Measurements from ENCODE around the gene TUSC2. TPM values are rescaled to one million over a fixed set of nuclear protein-coding genes. Genes with fewer than 3 reads are reported as not detected.

The TUSC2 gene, protein sequence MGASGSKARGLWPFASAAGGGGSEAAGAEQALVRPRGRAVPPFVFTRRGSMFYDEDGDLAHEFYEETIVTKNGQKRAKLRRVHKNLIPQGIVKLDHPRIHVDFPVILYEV
- polyA plus RNA-seq (2013, experiment 1 of 2; ENCODE audit: insufficient read length): 21.7 TPM
- polyA plus RNA-seq (2013, experiment 2 of 2; ENCODE audit: insufficient read length): 15.2 TPM

DNA sequence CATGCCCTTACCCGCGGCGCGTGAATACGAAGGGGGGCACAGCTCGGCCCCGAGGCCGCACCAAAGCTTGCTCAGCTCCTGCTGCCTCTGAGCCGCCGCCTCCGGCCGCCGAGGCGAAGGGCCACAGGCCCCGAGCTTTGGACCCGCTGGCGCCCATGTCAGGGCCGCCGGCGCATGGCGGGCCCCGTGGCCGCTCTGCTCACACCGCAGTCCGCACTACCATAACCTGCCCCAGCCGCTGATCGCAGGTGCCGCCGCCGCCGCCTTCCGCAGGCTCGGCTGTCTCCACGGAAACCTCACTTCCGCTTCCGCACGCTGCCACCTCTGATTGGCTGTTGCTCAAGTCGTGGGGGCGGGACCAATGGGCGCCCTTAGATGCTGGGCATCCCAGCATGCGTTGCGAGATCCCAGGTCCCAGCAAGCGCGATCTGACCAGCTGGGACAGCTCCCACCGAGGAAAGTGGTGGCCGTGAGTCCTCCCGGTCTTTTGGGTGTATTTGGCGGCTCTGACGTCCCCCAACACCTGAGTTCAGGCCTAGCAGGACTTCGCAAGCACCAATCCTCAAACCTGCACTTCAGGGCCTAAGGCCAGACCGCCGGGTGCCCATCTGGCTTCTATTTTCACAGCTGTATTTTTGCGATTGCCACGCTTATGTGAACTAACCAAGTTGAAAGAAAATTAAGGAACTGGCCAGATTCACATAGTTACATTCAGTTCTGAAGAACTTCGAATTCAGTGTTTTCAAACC, at the start of gene TUSC2:
TSS of gene TUSC2 (minus strand) at position 281 of the 749 bp plus-strand sequence. CDS start at position 157, 124 bp downstream.
- peak; percentile 96 for DNase-seq

DNA sequence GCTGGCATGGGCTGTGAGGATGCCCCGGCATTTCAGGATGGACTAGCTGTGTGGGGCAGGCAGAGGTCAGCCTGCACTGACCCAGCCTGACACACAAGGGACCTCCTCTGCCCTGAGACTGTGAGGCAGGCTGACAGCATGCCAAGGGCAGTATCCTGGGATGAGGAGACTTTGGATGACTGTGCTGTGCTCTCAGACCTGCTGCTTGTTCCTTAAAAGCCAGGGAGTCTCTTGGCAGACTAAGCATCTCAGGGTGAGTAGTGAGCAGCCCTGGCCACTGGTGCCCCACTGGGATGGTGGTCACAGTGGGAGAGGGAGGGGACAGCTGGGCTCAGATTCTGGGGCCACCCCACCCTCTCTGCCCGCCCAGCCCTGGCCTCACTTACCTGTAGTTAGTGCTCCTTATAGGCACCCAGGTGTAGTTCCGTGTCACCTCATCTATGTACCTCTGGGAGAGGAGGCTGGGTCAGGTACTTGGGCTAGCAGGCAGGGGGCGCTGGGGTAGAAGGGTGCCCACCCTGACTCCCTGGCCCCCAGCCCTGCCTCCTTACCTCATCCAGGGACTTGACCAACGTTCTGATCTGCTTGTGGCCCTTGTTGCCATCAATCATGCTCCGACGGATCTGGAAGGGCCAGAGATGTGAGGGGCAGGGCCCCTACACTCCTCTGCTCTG, 47.4 kb upstream of the TUSC2 start:
- no peak for DNase-seq

DNA sequence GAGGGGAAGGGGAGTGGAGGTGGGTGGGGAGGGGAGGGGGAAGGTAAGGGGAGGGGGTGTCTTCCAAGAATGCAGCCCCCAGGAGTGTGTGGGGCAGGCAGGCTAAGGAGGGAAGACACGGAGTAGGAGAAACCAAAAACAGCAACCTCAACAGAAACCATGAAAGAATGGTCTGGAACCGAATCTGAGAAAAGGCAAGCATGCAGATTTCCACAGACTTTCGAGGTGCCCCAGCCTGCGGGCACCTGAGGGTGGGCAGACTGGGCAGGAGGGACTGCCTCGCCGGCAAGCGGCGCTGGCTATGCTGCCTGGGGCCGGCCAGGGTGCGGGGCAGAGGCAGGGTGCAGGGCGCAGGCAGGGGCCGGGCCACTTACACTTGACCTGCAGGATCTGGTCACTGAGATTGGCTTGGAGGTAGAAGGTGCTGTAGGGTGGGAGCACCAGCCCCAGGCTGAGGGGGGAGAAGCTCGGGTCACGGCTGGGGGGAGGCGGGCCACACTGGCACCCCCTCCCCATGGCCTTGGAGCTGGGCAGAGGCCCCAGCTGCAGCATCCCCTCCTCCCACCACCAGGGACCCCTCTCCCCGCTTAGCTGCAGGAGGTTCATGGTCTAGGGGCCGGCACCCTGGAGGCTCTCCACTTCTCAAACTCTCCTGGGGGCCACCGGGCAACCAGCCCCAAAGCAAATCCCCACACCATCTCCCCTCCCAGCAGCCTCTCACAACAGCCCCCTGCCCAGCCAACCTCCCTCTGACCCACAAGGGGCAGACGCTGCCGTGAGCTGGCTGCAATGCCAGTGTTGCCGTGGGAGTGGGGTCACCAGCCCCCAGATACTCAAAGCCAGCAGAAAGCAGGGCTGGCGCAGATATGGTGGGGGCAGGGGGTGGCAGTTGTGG, 46.6 kb upstream of the TUSC2 start:
- no peak for DNase-seq

DNA sequence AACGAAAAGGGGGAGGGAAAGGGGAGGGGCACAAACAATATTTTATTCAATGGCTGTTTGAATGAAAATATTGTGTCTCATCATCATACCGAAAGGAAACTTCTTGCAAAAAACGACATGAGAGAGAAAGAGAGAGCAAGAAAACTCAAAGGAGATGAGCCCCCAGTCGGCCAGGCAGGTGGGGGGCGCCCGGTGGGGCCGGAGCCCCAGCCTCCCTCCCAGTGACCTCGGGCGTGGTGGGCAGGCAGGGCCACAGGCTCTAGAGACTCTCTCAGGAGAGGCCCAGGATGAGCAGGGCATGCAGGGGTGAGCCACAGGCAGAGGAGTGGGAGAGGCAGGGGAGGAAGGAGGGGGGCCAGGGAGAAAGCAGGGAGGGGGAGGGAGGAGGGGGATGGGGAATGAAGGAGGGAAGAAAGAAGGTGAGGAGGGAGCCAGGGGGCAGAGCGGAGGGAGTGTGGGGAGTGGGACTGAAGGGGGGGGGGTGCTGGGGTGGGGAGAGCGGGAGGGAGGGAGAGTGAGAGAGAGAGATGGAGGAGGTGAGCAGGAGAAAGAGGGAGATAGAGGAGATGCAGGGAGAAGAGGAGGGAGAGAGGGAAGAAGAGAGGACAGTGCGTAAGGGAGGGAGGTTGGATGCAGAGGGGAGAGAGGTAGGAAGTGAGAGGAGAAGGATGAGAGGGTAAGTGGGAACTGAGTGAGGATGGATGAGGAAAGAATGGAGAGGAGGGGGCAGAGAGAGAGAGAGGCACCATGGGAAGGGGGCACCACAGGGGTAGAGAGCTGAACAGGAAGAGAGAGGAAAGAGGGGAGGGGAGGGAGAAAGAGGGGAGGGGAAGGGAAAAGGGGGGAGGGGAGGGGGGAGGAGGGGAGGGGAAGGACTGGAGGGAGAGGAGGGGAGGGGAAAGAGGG, 45.4 kb upstream of the TUSC2 start:
- no peak for DNase-seq

DNA sequence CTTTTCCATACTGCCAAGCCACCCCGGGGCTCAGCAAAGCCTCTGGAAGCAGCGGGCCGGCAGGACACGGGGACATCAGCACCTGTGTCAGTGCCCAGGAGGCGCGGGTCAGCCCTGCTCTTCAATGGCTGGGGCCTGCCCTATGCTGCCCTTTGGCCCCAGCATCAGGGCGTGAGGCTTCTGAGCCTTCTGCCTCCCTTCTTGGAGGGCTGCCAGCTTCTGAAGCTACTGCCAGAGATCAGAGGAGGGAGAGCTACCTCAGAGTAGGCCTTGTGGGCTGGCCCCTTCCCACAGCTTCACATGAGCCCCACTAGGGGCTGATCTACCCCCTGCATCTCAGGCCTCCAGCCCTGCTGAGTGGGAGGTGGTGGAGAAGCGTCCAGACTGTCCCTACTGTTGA, 44.3 kb upstream of the TUSC2 start:
- DNase-seq: no peak

DNA sequence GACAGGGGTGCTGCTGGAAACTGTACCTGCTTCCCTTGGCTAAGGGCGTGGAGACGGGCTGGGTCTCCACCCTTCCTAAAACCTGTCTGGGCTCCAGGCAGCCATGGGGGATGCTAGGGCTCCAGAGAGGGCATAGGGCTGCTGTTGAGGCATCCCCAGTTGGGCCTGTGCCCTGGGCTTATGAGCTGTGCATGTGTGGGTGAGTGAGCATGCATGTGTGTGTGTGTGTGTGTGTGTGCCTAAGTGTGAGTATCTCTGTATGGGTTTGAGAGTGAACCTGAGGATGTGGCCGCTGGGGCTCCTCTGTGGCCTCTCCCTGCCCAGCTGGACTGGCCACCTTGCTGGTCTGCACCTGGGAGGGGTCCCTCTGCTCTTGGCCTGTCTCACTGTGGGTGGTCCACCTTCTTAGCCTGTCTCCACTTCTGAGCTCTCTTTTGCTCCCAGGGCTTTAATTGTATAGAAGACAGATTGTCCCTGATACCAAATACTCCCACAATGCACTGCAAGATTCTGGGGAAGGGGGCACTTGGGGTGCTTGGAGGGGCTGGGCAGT, 43.2 kb upstream of the TUSC2 start:
- DNase-seq: no peak

DNA sequence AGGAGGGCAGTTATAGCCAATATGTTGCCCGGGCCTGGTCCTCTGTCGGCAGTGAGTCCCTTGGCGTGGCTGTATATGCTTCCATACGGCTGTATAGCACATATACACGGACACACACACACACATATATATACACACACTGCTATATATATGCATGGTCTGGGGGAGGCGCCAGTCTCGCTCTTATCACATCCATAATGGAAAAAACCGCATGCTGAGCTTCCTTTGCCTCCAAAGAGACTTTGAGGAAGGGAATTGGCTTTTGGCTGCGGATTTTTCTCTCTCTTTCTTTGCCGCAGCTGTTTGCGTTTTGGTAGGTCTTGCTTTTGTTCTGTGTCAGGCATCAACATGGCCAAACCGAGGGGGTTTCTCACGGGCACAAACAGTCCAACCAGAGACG, 42.6 kb upstream of the TUSC2 start:
- DNase-seq: peak; percentile 40

DNA sequence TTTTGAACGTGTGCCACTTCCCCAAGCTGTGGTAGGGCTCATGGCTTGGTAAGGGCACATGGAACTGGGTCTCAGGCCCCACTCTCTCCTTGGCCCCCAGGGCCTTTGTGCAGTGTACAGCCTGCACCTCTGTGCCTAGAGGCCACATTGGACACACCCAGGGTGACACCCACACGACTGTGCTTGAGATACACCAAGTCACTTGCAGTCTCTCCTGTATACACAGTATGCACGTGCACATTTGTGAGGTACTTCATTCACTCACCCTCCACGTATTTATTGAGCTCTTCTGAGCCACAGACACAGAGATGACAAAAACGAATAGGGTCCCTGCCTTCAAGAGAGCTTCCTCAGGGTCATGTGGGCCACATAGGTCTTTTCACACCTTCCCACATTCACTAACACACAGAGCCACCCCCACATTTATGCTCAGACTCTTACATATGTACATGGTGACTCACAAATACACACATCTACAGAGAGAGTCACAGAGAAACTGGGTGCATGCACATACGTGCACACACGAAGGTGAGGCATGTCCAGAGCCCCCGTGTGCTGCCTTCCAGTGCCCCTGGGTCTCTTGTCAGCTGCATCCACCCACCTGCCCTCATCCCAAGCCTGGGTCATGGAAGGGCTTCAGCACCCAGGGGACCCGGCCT, 41.1 kb upstream of the TUSC2 start:
- no peak for DNase-seq

DNA sequence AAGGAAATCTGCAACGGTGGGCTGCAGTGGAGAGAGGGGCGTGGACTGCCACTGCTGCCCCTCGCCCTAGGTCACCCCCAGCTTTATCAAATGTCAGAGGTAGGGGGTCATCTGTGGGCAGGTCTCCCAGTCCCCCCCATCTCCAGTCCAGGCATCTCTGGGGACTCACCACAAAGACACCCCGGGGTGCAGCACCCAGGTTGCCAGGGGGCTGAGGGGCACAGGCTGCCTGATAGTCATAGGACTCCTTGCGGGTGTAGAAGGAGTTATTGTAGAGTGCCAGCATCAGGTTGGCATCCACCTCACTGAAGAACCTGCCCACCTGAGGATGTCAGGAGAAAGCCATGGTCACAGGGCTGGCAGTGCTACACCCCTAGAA, 37.8 kb upstream of the TUSC2 start:
- no peak for DNase-seq

DNA sequence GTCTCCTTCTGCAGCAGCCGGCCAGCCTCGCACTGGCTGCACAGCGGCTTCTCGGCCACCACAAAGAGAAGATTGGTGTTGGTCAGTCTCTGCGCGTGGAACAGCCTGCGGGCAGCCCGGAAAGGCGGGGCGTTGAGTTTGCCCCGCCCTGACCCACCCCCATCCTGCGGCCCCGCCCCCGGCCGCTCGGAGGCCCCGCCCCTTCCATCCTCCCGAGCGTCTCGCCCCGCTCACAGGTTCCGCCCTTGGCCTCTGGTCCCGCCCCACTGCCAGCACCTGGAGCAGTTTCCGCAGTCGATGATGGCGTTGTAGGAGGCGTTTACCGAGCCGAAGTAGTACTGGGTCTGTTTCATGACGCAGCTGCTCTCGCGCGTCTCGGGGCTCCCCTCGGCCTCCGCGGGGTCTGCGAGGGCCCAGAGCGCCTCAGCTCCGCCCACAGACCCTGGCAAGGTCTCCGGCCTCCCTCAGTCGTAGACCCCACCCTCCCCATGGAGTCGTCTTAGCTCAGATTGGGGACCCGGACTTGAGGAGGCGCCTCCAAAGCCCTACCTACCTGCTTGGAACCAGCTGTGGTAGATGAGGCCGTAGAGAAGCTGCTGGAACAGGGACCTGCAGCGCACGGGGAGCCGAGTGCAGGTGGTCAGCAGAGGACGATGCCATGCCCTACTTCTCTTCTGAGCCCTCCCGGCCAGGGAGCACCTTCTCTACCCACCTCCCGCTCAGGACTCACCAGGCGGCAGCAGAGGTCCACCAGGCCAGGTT, 37.2 kb upstream of the TUSC2 start:
- peak; percentile 47 for DNase-seq

DNA sequence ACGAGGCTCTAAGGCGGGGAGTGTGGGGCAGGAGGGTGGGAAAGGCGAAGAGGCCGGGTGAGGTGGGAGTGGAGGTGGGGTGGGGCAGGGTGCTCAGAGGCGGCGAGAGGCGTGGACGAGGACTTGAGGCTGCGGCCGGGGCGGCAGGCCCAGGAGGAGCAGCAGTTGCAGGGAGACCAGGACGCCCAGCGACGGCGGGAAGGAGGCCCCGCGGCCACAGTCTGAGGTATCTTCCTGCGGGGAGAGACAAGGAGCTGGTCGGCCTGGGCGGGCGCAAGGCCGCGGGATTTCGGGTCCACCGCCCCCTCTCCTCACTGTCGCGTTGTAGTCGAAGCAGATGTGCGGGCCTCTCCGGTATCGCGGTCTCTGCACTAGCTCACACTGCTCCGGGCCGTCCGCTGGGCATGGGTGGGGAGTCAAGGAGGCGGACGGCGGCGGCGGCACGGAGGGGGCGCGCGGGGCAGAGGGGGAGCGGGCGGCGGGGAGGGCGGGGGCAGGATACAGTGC, 36.6 kb upstream of the TUSC2 start:
- peak; percentile 31 for DNase-seq

DNA sequence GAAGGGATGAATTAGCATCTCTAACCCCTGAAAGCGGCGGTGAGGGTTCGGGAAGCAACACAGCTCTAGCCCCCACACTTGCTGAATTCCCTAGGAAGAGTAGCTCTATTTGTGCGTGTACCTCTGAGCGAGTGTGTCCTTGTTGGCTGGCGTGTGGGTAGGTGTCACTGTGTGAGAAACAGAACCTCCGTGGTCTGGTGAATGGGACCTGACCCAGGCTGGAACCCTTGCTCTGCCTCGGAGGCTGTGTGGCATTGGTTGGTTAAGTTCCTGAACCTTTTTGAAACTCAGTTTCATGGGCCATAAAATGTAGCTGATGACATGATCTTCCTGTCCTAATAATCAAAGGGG, 31.7 kb upstream of the TUSC2 start:
- no peak for DNase-seq

DNA sequence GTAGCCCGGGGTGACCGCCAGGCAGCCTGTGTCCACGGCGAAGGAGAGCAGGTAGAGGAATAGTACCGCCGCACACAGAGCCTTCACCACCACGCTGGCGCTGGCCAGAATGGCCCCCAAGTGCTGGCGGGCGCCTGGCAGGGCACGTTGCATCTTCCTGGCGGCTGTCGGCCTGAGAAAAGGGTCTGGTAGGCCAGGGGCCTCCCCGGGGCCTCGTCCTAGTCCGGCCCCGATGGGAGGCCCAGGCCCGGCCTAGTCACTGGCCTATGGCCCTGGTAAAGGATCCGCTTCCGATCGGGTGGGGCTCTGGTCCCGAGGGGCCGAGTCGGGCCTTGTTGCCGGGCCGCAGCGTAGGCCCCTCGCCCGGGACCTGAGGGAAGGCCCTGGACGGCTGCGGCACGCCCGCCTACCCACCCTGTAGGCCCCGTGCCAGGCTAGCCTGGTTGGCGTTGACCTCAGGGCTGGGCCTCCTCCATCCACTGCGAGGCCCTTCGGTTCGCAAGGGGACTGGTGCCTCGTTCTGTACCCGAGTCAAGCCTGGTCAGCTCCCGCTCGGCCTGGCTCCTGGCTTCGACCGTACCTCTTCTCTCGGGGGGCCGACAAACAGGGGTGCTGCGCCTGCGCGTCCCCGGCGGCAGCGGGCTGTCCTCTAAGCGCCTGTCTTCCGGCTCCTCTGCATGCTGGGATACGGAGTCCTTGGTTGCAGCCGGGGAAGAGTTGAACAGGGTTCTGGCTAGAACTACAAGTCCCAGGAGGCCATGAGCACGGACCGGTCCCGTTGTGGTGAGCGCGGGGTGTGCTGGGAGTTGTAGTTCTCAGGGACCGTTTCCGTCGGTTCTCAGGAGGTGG, 31.1 kb upstream of the TUSC2 start, which contains the start of gene TMEM115:
TSS of gene TMEM115 (minus strand) at position 611 of the 849 bp plus-strand sequence. CDS start at position 153, 458 bp downstream.
- peak; percentile 99 for DNase-seq

DNA sequence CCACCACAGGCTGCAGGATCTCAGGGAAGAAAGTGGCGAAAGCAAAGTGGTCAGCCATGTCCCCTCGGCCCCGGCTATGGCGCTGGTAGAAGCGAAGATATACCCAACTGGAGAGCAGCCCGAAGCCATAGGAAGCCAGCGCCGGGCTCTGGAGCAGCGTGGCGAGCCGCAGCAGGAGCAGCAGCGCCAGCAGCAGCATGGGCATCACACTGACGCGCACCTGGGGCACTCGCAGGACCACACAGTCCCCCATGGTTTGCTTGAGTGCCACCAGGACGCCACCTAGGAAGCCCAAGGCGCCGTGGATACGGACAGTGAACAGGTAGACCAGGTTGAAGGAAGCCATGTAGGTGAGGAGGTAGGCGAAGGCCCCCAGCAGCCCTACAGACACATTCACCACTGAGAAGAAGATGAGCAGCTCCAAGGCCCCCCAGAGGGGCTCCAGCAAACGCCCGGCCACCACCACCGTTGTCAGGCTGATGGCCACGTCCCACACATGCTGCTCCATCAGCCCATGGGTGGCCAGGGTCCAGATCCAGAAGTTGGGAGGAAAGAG, 30.4 kb upstream of the TUSC2 start:
- no peak for DNase-seq

DNA sequence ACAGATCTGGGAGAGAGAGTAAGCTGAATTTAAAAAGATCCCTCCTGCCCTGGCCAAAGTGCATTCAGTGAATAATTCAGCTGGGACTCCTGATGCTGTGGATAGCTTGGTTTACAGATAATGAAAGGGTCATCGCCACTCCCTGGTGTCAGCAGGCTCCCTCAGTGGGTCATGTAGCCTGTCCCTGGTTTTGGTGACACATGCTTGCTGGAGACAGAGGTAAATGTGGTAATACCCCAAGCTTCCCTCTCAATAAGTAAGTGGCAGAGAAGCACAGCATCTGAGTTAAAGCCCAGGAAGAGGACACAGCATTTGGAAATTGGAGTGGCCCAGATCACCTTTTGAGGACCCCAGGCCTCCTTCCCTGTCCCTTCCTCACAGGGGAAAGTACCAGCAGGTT, 29.5 kb upstream of the TUSC2 start:
- no peak for DNase-seq

DNA sequence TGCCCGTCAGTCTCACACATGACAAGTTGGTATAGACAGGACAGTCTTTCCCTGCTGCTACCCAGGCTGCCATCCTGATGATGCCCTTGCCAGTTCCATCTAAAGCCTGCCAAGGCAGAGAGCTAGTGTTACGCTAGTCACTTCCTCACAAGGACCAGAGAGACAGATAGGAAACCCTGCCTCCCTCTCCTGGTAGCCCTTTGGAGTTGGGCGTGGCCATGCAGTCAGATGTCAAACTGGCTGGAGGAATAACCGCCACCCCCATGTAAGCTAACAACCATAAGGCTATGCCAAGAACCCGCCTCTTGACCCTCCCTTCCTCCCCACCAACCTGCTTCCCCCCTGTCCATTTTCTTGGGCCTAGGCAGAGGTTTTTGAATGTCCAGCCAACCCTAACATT, 28.5 kb upstream of the TUSC2 start:
- no peak for DNase-seq

DNA sequence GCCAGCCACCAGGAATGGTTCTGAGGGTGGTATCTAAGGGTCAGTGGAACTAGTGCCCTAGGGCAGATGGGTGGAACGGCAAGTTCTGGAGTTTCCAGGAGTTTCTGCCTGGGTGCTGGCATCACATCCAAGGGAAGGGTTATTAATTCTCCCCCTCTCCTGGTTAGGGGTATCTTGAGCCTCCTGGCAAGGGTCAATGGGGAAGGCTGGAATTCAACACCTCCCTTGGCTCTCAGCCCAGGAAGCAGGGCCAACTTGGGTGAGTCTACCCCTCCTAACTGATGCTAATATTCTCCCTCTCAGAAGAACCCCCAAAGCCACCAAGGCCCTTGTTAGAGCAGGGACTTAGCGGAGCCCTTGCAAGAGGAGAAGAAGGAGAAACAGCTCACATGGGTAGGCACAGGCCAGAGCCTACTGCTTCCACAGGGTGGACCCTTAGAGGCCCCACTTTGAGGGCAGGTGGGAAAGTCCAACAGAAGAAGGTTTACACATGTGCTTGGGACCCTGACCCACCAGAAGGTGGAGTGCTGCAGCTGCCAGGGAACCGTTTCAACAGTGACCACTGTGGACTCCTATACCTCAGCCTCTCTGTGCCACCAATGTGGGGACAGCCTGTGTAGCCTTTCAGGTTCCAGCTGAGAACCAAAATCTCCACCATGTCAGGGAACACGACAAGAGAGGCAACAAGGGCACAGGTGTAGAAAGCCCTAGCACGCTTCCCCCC, 28.0 kb upstream of the TUSC2 start:
- DNase-seq: no peak

DNA sequence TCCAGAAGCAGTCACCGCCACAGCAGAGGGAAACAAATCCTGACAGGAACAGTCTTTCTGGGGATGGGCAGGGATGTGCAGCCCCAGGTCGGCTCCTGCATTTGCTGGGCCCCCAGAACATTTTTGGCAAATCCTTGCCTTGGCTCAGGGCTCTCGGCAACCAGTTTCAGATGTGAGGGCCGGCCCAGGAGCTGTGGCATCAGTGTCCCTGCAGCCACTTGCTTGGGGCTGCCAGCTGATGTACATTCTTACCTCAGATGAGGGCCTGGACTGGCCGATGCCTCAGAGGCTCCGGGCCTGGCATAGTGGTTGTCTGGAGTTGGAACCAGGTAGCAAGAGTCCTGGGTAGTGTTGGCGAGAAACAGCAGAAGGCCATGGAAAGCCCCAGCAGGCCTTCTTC, 26.8 kb upstream of the TUSC2 start:
- DNase-seq: no peak

All from fibroblast of skin of back (primary cell).